Right lobe of liver (tissue), 6 donors: ENCODE results near the gene CCDC33. TPM values are rescaled to one million over a fixed set of nuclear protein-coding genes. Genes with fewer than 3 reads are reported as not detected.
A peak's percentile ranks its signal among the peaks of the same experiment; 100 is the strongest.

Experiments
- ATAC-seq, 4 donors: fragments of 200-7000 bp; cut with Tn5 transposase; one replicate each; pipeline ENCODE4 v1.9.1; 2020; ENCODE audit warnings: mild to moderate bottlenecking in 4 of 4, moderate library complexity in 4 of 4
- DNase-seq, 3 donors: peaks; one replicate each; pipeline ENCODE4 v3.0.0-alpha.2; 2020
- H3K27ac ChIP-seq, 3 donors: fragments of 200-600 bp; one replicate each; pipeline ENCODE4 v1.8.0; 2022
- H3K27me3 ChIP-seq, 2 donors: fragments of 200-600 bp; one replicate each; pipeline ENCODE4 v1.8.0; 2022
- H3K36me3 ChIP-seq, 4 donors: fragments of 200-600 bp; sonication (generic) in 1 of 4; one replicate each; pipeline versions ENCODE4 v1.5.1 to v1.8.0; 2017 to 2022; ENCODE audit warnings: control low read depth in 1 of 4
- H3K4me1 ChIP-seq, 4 donors: fragments of 200-600 bp; sonication (generic) in 1 of 4; one replicate each; pipeline versions ENCODE4 v1.5.1 to v1.8.0; 2017 to 2022; ENCODE audit warnings: control low read depth in 1 of 4
- H3K4me3 ChIP-seq, 3 donors: fragments of 200-600 bp; one replicate each; pipeline ENCODE4 v1.8.0; 2022
- H3K9me3 ChIP-seq, 4 donors: fragments of 200-600 bp; sonication (generic) in 1 of 4; one replicate each; pipeline versions ENCODE4 v1.5.1 to v1.8.0; 2017 to 2022; ENCODE audit warnings: control low read depth in 1 of 4
- CTCF ChIP-seq, 4 donors: fragments of 200-600 bp in 3 of 4; fragments of 450-650 bp in 1 of 4; IDR thresholded peaks; one replicate each; pipeline versions ENCODE4 v1.5.1 to v1.8.0; 2016 to 2022; ENCODE audit warnings: antibody characterized with exemption in 4 of 4, mild to moderate bottlenecking in 2 of 4
- POLR2A ChIP-seq: fragments of 450-650 bp; IDR thresholded peaks from one replicate; pipeline ENCODE4 v1.6.1; 2017; ENCODE audit warnings: antibody characterized with exemption, mild to moderate bottlenecking
- WGBS: methylation state at CpG from one replicate; pipeline ENCODE4 v1.1.6; 2018; ENCODE audit warnings: low coverage, low lambda C conversion rate; ENCODE audit not compliant: insufficient coverage; ENCODE audit errors: missing lambda C conversion rate; 5-methylcytosine and 5-hydroxymethylcytosine counted together
- intact Hi-C, 2 donors: fragments of 100-400 bp; cut with DNase I; formaldehyde crosslinking; loops; one replicate each; pipeline versions ENCODE4 v1.11.2 to v1.14.1; 2022
- total RNA-seq, 6 experiments: library from RNA; depleted of rRNA in 2 of 6; stranded (reverse); fragments of >200 nt in 2 of 6; fragmentation: NEBNext Ultra II Directional in 3 of 6; extraction: Animal tissue kit (Norgen Biotek cat#: 25700) in 3 of 6; gene quantifications; one replicate each; pipeline versions ENCODE4 v1.1.0 to v1.2.4, GENCODE V29; 2016 to 2023
- donor health status: DM: no; HTN: yes; CAD: no.
- donor health status: DM: no; HTN: no; CAD: no.
- donor health status: DM: no; HTN: no; CAD: no.
- donor health status: DM: no; HTN: yes; CAD: no.
- donor health status: DM: no; HTN: yes; CAD: no.

The CCDC33 gene
- total RNA-seq, 6 experiments from 2014 or later, result not detected

- no peaks in the 10 kb centered on the region for H3K36me3 ChIP-seq
- H3K9me3 ChIP-seq, result no peaks in the 10 kb centered on the region
- no peaks in the 10 kb centered on the region for H3K27me3 ChIP-seq
- 9% methylated on average over 11 of the region's 19 CpGs for WGBS
- DNase-seq (peak in 2 of 3 donors; percentile 48 to 54), ATAC-seq (peak; percentile 74 to 86 (median 78))
- TF ChIP-seq CTCF (IDR thresholded peaks at IDR 0.05) (peak; percentile 46 to 68 (median 54)), POLR2A (no peak)
- intact Hi-C loops, result loop anchor here in 1 of 2 donors (5.0 kb wide), 1 partner anchor 181 kb away; no protein-coding TSS in a partner anchor
- no peak overlapping the region for H3K27ac ChIP-seq
- H3K4me3 ChIP-seq, result no peak overlapping the region
- H3K4me1 ChIP-seq, result no peaks in the 10 kb centered on the region
These were observed 72.0 kb downstream of the CCDC33 start for GRCh38 chr15:74307827-74308811.

GRCh38 chr15:74311734-74312444 is 75.8 kb downstream of the CCDC33 start:
- no peak overlapping the region for H3K4me3 ChIP-seq
- TF ChIP-seq CTCF (IDR thresholded peaks at IDR 0.05) (peak; percentile 22 to 59 (median 54)), POLR2A (no peak)
- intact Hi-C loops, result no loop called here
- no peaks in the 10 kb centered on the region for H3K9me3 ChIP-seq
- no peaks in the 10 kb centered on the region for H3K4me1 ChIP-seq
- 24% methylated on average over 9 of the region's 13 CpGs for WGBS
- peak in 1 of 3 donors; percentile 43 for DNase-seq
- H3K27ac ChIP-seq, result no peak overlapping the region
- ATAC-seq, result peak; percentile 25 to 64 (median 52)
- no peaks in the 10 kb centered on the region for H3K27me3 ChIP-seq
- no peaks in the 10 kb centered on the region for H3K36me3 ChIP-seq

GRCh38 chr15:74312445-74313007 is 76.4 kb downstream of the CCDC33 start:
- no peaks in the 10 kb centered on the region for H3K4me1 ChIP-seq
- no peak for ATAC-seq
- H3K27me3 ChIP-seq, result no peaks in the 10 kb centered on the region
- no peaks in the 10 kb centered on the region for H3K36me3 ChIP-seq
- no peak overlapping the region for H3K27ac ChIP-seq
- DNase-seq, result no peak
- H3K9me3 ChIP-seq, result no peaks in the 10 kb centered on the region
- no peak overlapping the region for H3K4me3 ChIP-seq
- 79% methylated on average over 7 of the region's 9 CpGs for WGBS
- TF ChIP-seq CTCF (IDR thresholded peaks at IDR 0.05) (no peak), POLR2A (no peak)
- intact Hi-C loops, result no loop called here

GRCh38 chr15:74313889-74314288 is 77.8 kb downstream of the CCDC33 start:
- Histone ChIP-seq H3K27ac (no peak overlapping the region), H3K36me3 (no peaks in the 10 kb centered on the region), H3K9me3 (no peaks in the 10 kb centered on the region), H3K27me3 (no peaks in the 10 kb centered on the region), H3K4me1 (no peaks in the 10 kb centered on the region), H3K4me3 (no peak overlapping the region)
- 63% methylated on average over 5 of the region's 7 CpGs for WGBS
- ATAC-seq (no peak), DNase-seq (no peak)
- TF ChIP-seq CTCF (IDR thresholded peaks at IDR 0.05) (no peak), POLR2A (no peak)
- intact Hi-C loops, result no loop called here
